ENCODE measurements around the gene TMEM179. TPM values are rescaled to one million over a fixed set of nuclear protein-coding genes. Genes with fewer than 3 reads are reported as not detected.

Gene TMEM179
- total and polyA plus RNA-seq, 2 of the 13 experiments (the other 11 are each of a cell fraction or from before 2014, with no cell fraction given), result not detected

Other genes starting within 250 kb of the TMEM179 start
- not detected in 2 replicates for gene C14orf180, start 25.0 kb downstream of the TMEM179 start, total RNA-seq (2016; rRNA removed; fragmentation: Illumina TruSeq; extraction: Trizol)
- not detected in 2 replicates for gene C14orf180, start 25.0 kb downstream of the TMEM179 start, polyA plus RNA-seq (2011; rRNA removed)
- gene INF2, start 84.8 kb upstream of the TMEM179 start, total RNA-seq (2016; rRNA removed; fragmentation: Illumina TruSeq; extraction: Trizol), result 16.4 and 18.1 TPM in 2 replicates
- gene INF2, start 84.8 kb upstream of the TMEM179 start, polyA plus RNA-seq (2011; rRNA removed), result 26.4 and 33.4 TPM in 2 replicates
- 0.98 and 1.0 TPM in 2 replicates for gene ADSS1, start 119.5 kb upstream of the TMEM179 start, total RNA-seq (2016; rRNA removed; fragmentation: Illumina TruSeq; extraction: Trizol)
- 36.7 and 45.2 TPM in 2 replicates for gene ADSS1, start 119.5 kb upstream of the TMEM179 start, polyA plus RNA-seq (2011; rRNA removed)
- 153 and 186 TPM in 2 replicates for gene SIVA1, start 148.4 kb upstream of the TMEM179 start, total RNA-seq (2016; rRNA removed; fragmentation: Illumina TruSeq; extraction: Trizol)
- 123 and 142 TPM in 2 replicates for gene SIVA1, start 148.4 kb upstream of the TMEM179 start, polyA plus RNA-seq (2011; rRNA removed)
- 85.7 and 96.2 TPM in 2 replicates for gene AKT1, start 191.0 kb upstream of the TMEM179 start, total RNA-seq (2016; rRNA removed; fragmentation: Illumina TruSeq; extraction: Trizol)
- 116 and 135 TPM in 2 replicates for gene AKT1, start 191.0 kb upstream of the TMEM179 start, polyA plus RNA-seq (2011; rRNA removed)
- gene ZBTB42, start 196.3 kb upstream of the TMEM179 start, total RNA-seq (2016; rRNA removed; fragmentation: Illumina TruSeq; extraction: Trizol), result 3.2 and 4.2 TPM in 2 replicates
- 2.8 and 4.0 TPM in 2 replicates for gene ZBTB42, start 196.3 kb upstream of the TMEM179 start, polyA plus RNA-seq (2011; rRNA removed)

Data from HepG2 (cell line).